Adrenal gland (tissue), 12 donors: ENCODE measurements around the gene NANS. TPM values are rescaled to one million over a fixed set of nuclear protein-coding genes. Genes with fewer than 3 reads are reported as not detected.

Source experiments
- DNase-seq, 7 donors: peaks; one replicate each; pipeline ENCODE4 v3.0.0-alpha.2; 2019 to 2020
- H3K27ac ChIP-seq, 5 donors: fragments of 200-600 bp; sonication (generic) in 4 of 5; 1 replicate in 3 of 5; 2 replicates in 2 of 5; pipeline versions ENCODE4 v1.5.1 to v1.8.0; 2016 to 2020; ENCODE audit warnings: mild to moderate bottlenecking in 1 of 5
- H3K27me3 ChIP-seq: fragments of 200-600 bp; 2 replicates; pipeline ENCODE4 v1.8.0; 2021
- H3K36me3 ChIP-seq, 2 donors: fragments of 200-600 bp; replicated peaks in 1 of 2; 1 replicate in 1 of 2; 2 replicates in 1 of 2; pipeline versions ENCODE4 v1.5.1 to v1.8.0; 2018 to 2022
- H3K4me1 ChIP-seq, 2 donors: fragments of 200-600 bp; replicated peaks in 1 of 2; 1 replicate in 1 of 2; 2 replicates in 1 of 2; pipeline versions ENCODE4 v1.5.1 to v1.8.0; 2018 to 2021
- H3K4me3 ChIP-seq, 4 donors: fragments of 200-600 bp; sonication (generic) in 3 of 4; one replicate each; pipeline ENCODE4 v1.5.1; 2016 to 2018
- H3K9me3 ChIP-seq, 3 donors: fragments of 200-600 bp; sonication (generic) in 1 of 3; replicated peaks in 1 of 3; 1 replicate in 2 of 3; 2 replicates in 1 of 3; pipeline versions ENCODE4 v1.5.1 to v1.8.0; 2016 to 2021
- CTCF ChIP-seq, 6 experiments: fragments of 450-650 bp in 4 of 6; fragments of 200-600 bp in 2 of 6; sonication (generic) in 1 of 6; IDR thresholded peaks; 1 replicate in 5 of 6; 2 replicates in 1 of 6; pipeline versions ENCODE4 v1.5.1 to v1.8.0; 2016 to 2021; ENCODE audit warnings: antibody characterized with exemption in 6 of 6, mild to moderate bottlenecking in 2 of 6, moderate library complexity in 1 of 6
- POLR2A ChIP-seq, 2 donors: fragments of 450-650 bp; IDR thresholded peaks; one replicate each; pipeline ENCODE4 v1.6.1; 2017; ENCODE audit warnings: antibody characterized with exemption in 2 of 2, mild to moderate bottlenecking in 2 of 2, moderate library complexity in 1 of 2
- WGBS, 4 donors: extraction: QIAGEN DNeasy Blood & Tissue Kit in 2 of 4; methylation state at CpG; one replicate each; pipeline versions ENCODE4 v1.1.5 to v1.1.7; 2013 to 2017; 5-methylcytosine and 5-hydroxymethylcytosine counted together
- intact Hi-C, 2 donors: fragments of 100-400 bp; cut with DNase I; formaldehyde crosslinking; loops; one replicate each; pipeline versions ENCODE4 v1.14.1 to v1.15.0; 2022 to 2023
- polyA plus RNA-seq, 3 donors: library from polyadenylated mRNA; stranded (reverse); fragments of 200-250 nt in 2 of 3; fragments of 350-450 nt in 1 of 3; fragmentation: Illumina TruSeq in 1 of 3; extraction: RNeasy Lipid Tissue Mini Kit (QIAGEN cat#74804) in 1 of 3; gene quantifications; one replicate each; pipeline ENCODE4 v1.2.3, GENCODE V29; 2013 to 2014
- total RNA-seq, 9 donors: library from RNA; depleted of rRNA in 4 of 9; stranded (reverse); fragments of >200 nt in 4 of 9; fragments of 120-200 nt in 1 of 9; fragmentation: NEBNext Ultra II Directional in 1 of 9; extraction: Animal tissue kit (Norgen Biotek cat#: 25700) in 1 of 9; gene quantifications; one replicate each; pipeline versions ENCODE4 v1.1.0 to v1.2.4, GENCODE V29; 2013 to 2023
- donor health status: healthy with polysubstance abuse.
- donor health status: Bipolar disorder and iron deficiency.
- donor health status: DM: yes; HTN: yes; CAD: no.
- donor health status: DM: no; HTN: no; CAD: no.
- donor health status: DM: no; HTN: no; CAD: no.
- donor health status: DM: yes; HTN: yes; CAD: no.

The NANS gene
- total and polyA plus RNA-seq, 12 donors: 24.2 to 81.5 (median 38.7) TPM

GRCh38 chr9:98099898-98100297, 43.4 kb downstream of the NANS start:
- Histone ChIP-seq H3K9me3 (no peaks in the 10 kb centered on the region), H3K4me1 (peaks cover 0 to 9% of the 10 kb centered on the region in 2 donors), H3K4me3 (no peak overlapping the region), H3K27me3 (peaks cover 21% of the 10 kb centered on the region), H3K27ac (no peak overlapping the region), H3K36me3 (peaks cover 0 to 6% of the 10 kb centered on the region in 2 donors)
- 60 to 67% (median 66%) methylated on average over 5 of the region's 5 CpGs for WGBS, 4 donors
- intact Hi-C loops: no loop called here
- TF ChIP-seq CTCF (IDR thresholded peaks at IDR 0.05) (no peak), POLR2A (IDR thresholded peaks at IDR 0.05) (no peak)
- peak in 1 of 7 donors; percentile 43 for DNase-seq

- H3K27me3 ChIP-seq: peaks cover 15% of the 10 kb centered on the region
- intact Hi-C loops: no loop called here
- H3K36me3 ChIP-seq: peaks cover 0 to 6% of the 10 kb centered on the region in 2 donors
- peaks cover 0 to 9% of the 10 kb centered on the region in 2 donors for H3K4me1 ChIP-seq
- H3K9me3 ChIP-seq: no peaks in the 10 kb centered on the region
- no peak overlapping the region for H3K4me3 ChIP-seq
- H3K27ac ChIP-seq: no peak overlapping the region
- DNase-seq: no peak
- TF ChIP-seq POLR2A (IDR thresholded peaks at IDR 0.05) (no peak), CTCF (IDR thresholded peaks at IDR 0.05) (no peak)
These were observed 43.9 kb downstream of the NANS start for GRCh38 chr9:98100456-98100855.

GRCh38 chr9:98101416-98101815, 44.9 kb downstream of the NANS start:
- no peaks in the 10 kb centered on the region for H3K9me3 ChIP-seq
- peaks cover 0 to 9% of the 10 kb centered on the region in 2 donors for H3K4me1 ChIP-seq
- 78 to 90% (median 87%) methylated on average over 7 of the region's 7 CpGs for WGBS, 4 donors
- intact Hi-C loops: no loop called here
- TF ChIP-seq POLR2A (IDR thresholded peaks at IDR 0.05) (no peak), CTCF (IDR thresholded peaks at IDR 0.05) (no peak)
- H3K27ac ChIP-seq: peak overlapping the region in 1 of 5 donors; percentile 6
- peaks cover 0 to 6% of the 10 kb centered on the region in 2 donors for H3K36me3 ChIP-seq
- peak in 1 of 7 donors; percentile 42 for DNase-seq
- H3K4me3 ChIP-seq: no peak overlapping the region
- peaks cover 16% of the 10 kb centered on the region for H3K27me3 ChIP-seq

- no peak overlapping the region for H3K4me3 ChIP-seq
- no peak for TF ChIP-seq POLR2A (IDR thresholded peaks at IDR 0.05)
- intact Hi-C loops: no loop called here
- WGBS, 4 donors: 26 to 52% (median 44%) methylated on average over 6 of the region's 6 CpGs
- no peaks in the 10 kb centered on the region for H3K9me3 ChIP-seq
- peaks cover 18% of the 10 kb centered on the region for H3K27me3 ChIP-seq
- H3K36me3 ChIP-seq: peaks cover 0 to 6% of the 10 kb centered on the region in 2 donors
- no peak overlapping the region for H3K27ac ChIP-seq
- DNase-seq: peak in 1 of 7 donors; percentile 58
- peaks cover 0 to 9% of the 10 kb centered on the region in 2 donors for H3K4me1 ChIP-seq
These were observed 45.3 kb downstream of the NANS start for GRCh38 chr9:98101868-98102273.

- H3K4me1 ChIP-seq: peaks cover 0 to 9% of the 10 kb centered on the region in 2 donors
These were observed 47.9 kb downstream of the NANS start for GRCh38 chr9:98104445-98104881.

More at GRCh38 chr9:98104445-98104881, 47.9 kb downstream of the NANS start:
- WGBS, 4 donors: 76 to 89% (median 83%) methylated on average over 2 to 3 of the region's 3 CpGs
- TF ChIP-seq POLR2A (IDR thresholded peaks at IDR 0.05): no peak
- no peak for TF ChIP-seq CTCF (IDR thresholded peaks at IDR 0.05)
- Histone ChIP-seq H3K4me3 (no peak overlapping the region), H3K27me3 (peaks cover 18% of the 10 kb centered on the region), H3K36me3 (no peaks in the 10 kb centered on the region), H3K27ac (peak overlapping the region in 2 of 5 donors; percentile 47), H3K9me3 (no peaks in the 10 kb centered on the region)
- intact Hi-C loops: no loop called here
- peak in 1 of 7 donors; percentile 44 for DNase-seq
